ENCODE data around the gene SHISA9.
A peak's percentile ranks its signal among the peaks of the same experiment; 100 is the strongest.

Gene SHISA9

DNA sequence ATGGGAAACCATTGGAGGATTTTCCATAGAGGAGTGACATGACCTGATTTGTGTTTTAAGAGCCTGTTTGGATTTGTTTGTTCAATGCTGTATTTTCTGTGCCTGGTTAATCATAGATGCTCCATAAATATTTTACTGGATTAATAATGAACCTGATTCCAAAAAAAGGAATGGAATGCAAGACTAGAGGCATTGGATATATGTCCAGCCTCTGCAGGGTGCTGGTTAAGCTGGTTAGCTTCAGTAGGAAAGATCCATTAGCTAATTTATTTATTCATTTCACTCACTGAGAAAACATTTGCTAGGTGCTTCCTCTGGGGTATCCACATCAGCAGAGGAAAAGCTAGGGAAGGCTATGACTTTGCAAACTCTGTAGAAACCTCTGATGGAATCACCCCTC is 57.7 kb downstream of the SHISA9 start:
- DNase-seq: no peak

DNA sequence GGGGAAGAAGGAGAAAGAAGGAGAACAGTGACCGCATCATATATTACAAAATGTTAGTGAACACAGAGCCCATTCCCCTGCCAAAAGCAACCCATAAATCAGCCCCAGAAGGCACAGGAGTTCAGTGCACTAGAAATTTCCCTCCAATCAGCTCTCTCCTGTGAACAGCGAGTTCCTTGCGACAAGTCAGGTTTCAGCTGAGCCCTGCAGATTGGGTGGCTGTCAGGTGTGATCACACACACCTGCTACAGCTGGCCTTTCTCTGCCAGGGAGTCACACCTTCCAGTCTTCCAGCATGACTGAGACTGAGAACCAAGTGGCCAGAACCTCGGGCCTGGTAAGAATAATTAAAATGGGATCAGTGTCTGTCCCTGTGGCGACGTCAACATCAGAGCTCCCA is 60.2 kb downstream of the SHISA9 start:
- DNase-seq: no peak

DNA sequence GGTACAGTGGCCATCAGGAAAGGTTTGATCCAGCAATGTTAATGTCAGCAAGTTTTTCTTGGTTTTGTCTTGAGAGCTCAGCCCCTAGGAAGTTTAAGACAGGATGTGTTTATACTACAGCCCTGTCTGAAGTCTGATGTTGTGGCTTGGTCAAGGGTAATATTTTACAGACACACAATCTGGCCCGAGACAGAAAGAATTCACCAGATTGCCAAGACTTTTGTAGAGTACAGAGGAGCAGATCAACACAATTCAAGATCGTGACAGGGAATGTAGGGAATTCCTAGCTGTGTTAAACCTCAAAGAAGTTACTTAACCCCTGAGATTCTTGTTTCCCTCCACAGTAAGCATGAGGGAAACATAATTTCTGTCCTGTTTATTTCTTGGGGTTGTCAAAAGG is 63.1 kb downstream of the SHISA9 start:
- no peak for DNase-seq

DNA sequence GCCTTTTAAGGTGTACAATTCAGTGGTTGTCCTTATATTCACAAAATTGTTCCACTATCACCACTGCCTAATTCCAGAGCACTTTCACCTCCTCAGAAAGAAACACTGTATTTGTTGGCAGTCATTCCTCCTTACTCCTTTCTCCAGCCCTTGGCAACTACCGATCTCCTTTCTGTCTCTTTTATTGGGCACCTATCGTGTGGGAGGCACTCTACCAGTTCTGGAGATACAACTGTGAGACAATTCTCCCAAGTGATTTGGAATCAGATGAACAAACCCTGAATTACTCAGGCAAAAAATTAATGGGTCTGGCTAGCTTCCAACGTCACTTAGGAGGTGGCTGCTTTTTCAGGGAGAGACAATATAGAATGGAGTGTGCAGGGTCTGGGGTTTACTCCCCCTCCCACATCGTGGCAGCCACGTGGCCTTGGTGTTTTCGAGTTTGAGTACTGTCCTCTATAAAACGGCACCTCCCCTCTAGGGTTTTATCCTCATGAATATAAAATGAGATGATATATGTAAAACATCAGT is 63.9 kb downstream of the SHISA9 start:
- DNase-seq: peak; percentile 19

DNA sequence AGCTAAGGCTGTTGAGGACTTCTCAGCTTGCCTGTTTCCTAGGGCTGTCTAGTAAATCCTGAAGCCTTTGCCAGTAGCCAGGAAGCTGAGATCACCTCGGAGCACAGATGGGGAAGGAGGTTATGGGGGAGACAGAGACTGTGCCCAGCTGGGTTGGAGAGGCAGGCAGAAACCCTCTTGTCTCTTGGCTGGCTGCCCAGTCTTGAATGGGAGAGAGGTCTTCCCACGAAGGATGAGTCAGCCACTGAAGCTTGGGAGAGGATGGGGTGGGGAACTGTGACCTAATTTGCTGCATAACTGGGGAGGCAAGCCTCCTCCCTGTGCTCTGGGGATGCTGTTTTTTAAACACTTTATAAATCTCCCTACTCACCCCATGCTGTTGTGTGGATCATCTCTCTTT is 69.8 kb downstream of the SHISA9 start:
- DNase-seq: peak; percentile 87

DNA sequence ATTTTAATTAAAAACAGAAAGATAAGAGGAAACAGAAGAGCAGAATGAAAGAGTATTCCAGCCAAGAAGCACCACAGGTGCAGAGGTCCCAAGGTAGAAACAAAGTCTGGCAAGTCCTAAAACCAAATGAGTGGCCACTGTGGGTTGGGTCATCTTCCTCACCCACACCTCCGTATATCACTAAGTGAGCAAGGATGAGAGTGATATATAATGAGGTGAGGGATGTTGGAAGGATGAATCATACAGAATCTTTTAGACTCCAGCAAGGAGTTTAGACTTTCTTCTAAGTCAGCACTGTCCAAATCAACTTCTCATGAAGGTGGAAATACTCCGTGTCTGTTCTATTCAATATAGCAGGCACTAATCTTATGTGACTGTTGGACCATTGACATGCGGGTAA is 70.8 kb downstream of the SHISA9 start:
- no peak for DNase-seq

DNA sequence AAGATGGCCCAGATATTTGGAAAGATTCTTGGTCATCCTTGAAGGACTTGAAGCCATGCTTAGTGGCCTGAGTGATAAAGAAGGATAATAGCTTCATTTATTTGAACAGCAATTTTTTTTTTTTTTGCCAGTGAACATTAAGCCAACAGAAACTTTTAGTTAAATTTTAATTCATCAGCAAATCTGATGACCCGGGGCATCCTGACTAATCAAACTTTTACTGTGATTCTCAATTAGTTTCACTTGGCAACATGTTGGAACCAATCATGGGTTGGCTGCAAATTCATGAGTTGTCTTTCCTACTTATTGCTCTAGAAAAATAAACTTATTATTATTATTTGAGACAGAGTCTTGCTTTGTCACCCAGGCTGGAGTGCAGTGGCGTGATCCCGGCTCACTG is 74.4 kb downstream of the SHISA9 start:
- DNase-seq: no peak

DNA sequence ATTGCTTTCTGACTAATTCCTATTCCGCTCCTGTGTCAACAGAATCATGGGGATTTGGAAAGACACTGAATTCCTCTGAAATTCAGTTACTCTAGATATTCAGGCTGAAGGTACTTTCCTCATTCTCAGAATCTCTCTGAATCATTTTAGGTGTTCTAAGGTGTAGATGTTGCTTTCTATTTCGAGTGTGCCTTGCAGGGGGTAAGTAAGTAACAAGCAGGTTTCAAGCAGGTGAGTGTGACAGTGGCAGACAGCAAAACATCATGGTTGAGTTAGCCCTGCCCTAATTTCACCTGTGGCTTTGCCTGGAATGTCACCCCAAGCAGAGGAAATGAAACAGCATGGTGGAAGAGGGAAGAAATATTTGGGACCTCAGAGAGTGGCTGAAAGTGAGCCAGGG is 75.1 kb downstream of the SHISA9 start:
- no peak for DNase-seq

DNA sequence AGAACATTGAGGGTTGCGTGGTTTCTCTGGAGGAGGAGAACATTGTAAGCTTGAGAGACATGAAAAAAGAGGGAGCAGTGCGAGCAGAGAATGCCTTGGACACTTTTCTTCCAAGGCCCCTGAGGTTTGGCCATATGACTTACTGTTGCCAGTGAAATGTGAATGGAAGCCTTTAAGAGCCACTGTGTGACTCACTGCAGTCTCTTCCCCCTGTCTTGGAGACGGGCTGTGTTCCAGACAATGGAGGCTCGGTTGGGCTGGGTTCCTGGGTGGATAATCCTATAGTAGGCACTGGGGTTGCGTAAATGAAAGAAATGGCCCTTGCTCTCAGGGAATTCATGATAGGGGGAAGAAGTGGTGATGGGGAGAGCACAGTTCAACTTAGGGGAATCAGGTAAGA is 75.5 kb downstream of the SHISA9 start:
- no peak for DNase-seq

DNA sequence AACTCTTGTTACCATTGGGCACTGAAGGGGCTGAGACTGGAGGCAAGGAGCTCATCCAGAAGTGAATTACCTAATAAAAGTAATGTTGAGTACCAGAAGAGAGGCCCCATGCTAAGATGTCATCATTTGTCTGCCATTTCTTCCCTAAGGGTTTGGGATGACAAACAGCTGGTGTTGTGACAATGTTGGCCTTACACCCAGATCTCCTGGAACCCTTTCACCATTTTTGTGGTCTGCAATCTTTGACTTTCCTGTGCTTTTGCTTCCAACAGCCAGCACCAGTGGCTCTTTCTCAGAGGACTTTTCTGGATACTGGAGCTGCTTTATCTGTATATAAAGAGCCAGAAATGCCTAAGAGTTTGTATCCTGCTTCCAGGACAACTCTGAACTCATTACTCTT is 84.1 kb downstream of the SHISA9 start:
- no peak for DNase-seq

DNA sequence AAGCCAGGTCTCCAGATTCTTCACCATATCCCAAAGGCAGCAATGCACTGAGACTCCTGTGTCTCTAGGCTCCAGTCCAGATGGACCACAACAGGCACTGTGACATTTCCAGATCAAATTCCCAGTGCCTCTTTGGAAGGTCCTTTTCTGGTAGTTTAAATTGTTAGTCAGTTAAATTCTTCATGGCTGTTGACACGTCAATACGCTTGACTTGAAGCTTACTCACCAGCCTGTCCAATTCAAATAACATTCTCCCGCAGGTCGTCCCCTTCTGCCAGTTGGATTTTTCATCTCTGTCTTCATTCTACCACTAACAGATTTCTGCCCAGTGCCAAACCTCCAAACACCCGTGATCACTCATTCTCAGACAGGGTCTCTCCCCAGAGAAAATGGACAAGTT is 86.7 kb downstream of the SHISA9 start:
- DNase-seq: no peak

DNA sequence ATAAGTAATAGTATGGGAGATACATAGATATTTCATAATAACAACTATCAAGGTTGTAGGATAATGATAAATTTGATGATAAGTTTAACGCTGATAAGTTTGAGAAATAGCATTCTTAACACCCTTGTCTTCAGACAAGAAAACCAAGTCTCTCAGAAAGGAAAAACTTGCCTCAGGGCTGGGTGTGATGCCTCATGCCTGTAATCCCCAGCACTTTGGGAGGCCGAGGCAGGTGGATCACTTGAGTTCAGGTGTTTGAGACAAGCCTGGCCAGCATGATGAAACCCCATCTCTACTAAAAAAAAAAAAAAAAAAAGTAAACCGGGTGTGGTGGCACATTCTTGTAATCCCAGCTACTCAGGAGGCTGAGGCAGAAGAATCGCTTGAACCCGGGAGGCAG is 90.7 kb downstream of the SHISA9 start:
- DNase-seq: no peak

DNA sequence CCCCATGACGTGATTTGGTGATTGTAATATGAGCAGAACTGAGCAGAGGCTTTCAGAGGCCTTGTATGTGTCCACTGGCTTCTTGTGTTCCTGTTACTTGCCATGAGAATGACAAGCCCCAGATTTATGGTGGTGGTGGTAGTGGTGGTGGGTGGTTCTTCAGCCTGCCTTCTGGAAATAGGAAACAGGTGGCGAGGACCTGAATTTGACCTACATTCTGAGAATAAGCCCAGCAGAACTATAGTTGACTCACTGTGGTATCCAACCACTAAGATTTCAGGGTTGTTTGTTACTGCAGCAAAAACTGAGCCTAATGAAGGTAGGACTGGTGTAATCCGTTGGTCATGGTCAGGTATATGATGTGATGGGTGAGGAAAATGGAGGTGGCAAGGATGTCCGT is 93.0 kb downstream of the SHISA9 start:
- no peak for DNase-seq

DNA sequence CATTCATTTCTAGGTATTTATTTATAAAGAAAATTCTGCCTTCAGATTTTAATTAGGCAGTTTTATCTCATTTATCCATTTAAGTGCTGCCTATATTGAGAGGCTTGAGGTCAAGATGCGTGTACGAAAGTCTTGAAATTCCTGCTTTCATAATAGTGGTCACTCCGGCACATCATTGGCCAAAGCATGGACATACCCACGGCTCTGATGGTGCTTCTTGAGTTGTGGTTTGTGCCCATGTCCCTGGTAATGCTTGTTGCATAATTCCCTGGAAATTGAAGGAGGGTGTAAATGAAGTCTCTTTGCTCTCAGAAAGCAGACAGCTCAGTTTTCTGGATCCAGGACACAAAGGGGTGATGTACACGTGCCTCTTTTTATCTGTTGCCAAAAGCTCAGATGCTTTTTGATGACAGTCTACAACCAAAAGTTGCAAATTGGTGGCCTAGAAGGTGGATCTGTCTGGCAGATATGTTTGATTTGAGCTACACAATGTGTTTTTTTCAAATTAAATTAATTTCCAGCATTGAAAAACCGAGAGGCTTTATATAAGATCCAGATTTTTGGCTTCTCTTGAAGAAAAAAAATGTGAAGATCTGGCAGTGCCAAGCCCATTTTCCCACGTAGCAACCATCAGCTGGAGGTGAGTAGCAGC is 94.4 kb downstream of the SHISA9 start:
- no peak for DNase-seq

DNA sequence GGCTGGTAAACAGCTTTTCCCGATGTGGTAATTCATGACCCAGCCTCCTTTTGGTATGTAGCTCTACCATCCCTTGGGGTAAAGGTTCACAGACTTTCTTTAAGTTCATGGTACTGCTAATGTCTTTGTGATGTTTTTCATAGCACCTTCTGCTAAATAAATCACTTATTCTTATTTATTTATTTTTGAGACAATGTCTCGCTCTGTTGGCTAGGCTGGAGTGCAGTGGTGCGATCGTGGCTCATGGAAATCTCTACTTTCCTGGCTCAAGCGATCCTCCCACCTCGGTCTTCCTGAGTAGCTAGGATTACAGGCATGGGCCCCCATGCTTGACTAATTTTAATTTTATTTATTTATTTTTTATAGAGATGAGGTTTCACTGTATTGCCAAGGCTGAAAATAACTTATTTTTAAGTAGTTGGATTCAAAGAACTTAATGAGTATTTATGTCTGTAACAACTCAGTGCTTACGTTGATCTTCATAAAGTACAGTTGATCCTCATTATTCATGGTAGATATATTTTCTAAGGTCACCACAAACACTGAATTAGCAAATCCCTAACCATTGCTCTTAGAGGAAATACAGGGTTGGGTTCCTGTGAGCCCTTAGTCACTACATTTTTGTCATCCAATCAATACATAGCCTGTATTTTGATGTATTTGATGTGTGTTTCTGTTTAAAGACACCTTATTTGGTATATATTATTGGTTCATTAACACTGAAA is 97.1 kb downstream of the SHISA9 start:
- no peak for DNase-seq

DNA sequence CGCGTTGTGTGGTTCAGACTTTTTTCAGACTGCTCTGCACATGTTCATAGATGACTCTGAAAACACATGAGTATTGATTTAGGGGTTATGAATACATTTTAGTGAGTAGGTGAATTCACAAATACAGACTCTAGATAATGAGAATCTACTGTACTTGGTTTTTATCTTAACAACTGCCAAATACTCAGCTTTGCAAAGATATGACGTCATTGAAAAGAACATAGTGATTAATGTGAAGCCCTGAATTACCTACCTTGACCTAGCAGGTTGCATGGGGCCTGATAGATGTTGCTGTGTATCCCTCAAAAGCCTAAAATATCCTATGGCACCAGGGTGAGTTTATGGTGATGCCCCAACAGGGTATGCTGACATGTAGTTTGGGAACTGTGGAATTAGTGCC is 98.0 kb downstream of the SHISA9 start:
- DNase-seq: no peak

DNA sequence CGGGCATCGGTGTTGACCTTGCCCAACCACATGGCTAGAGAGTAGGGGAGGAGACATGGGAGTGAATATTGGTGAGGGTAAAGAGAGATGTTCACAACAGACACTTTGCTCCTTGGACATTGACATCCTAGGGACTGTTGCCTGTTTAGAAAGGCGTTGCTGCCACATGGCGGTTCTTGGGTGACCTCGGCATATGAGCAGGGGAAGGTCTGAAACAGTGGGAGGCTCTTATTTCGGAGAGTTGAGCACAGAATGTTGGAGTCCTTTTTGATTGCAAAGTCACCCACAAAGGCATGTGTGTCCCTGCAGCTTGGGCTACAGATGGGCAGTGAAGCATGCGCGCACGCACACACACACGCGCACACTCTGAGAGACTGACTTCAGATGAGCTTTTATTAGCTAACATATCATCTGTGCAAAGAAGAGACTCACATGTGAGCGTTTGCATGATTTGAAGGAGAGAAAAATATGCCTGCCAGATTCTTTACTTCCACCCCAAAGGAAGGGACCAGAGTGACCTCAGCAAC is 104.4 kb downstream of the SHISA9 start:
- no peak for DNase-seq

DNA sequence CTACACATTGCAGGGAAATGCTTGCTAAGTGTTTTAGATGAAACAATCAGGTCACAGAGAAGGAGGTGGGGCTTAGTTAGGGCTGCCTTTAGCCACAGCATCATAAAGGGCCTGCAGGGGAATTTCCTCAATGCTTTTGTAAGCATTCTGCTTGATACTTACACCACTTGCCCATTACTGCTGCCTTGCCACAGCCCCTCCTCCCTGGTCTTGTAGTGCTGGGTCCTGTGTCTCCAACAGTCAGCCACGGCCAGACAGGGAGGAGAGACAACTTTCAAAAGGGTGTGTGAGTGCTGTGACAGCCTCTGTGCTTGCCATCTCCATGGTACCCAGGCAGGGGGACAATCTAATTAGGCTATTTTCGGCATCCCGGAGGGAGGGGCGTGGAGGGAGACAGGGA is 111.2 kb downstream of the SHISA9 start:
- DNase-seq: no peak

DNA sequence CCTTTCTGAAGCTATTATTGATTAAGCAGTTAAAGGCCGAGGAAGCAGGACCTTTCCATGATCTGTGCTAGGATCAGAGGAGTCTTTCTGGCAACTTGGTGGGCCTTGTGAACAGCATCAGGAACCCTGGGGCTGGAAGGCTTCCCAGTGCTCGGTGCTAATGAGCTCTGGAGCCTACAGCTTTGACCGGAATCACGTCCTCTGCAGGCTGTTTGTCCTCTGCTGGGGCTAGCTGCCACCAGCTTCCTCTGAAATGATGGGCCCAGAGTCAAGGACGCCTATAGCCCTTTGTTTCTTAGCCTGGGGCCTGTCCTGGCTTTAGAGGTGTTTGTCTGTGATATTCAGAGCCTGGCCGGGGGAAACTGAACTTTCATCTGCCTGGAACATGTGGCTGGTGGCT is 111.6 kb downstream of the SHISA9 start:
- no peak for DNase-seq

DNA sequence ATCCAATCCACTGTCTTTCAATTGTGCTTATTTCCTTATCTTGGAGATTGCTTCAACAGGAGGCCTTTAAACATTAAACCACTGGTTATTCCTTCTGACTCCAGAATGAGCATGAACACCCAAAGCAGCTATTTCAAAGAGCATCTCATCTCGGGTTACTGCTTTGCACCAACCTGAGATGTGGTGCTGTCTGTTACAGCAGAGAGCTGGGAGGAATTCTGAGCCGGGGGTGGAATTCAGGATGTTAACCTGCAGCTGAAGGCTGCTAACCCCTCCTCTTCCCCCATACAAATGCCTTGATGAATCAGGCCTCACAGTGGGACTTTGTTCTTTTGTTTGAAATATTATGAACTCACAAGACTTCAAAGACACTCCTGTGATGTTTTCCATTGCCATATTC is 113.1 kb downstream of the SHISA9 start:
- DNase-seq: no peak

DNA sequence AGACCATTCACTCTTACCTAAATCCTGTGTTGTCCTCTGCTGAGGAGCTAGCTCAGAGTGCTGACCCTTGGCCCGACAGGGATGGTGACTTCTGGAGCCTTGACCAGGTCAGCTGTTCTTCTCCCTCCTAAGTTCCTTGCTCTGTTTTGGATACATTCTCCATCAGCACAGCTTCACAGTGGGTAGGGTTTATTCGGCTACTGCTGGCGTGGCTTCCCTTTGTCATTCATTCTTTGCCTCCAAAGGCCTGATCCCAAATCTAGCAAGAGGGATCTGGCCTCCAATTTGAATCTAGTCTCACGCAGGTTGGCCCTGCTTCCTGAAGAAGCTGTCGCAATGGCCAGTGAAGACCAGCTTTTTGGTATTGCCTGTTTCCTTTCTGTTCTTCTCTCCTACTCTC is 116.6 kb downstream of the SHISA9 start:
- DNase-seq: no peak

DNA sequence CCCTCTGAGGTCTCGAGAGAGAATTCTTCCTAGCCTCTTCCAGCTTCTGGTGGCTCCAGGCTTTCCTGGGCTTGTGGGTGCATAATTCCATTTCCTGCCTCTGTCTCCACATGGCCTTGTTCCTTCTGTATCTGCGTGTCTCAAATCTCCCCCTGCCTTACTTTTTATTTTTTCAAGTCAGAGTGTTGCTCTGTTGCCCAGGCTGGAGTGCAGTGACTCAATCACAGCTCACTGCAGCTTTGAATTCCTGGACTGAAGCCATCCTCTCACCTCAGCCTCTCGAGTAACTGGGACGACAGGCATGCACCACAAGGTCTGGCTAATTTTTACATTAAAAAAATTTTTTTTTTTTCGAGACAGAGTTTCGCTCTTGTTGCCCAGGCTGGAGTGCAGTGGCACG is 120.6 kb downstream of the SHISA9 start:
- no peak for DNase-seq

DNA sequence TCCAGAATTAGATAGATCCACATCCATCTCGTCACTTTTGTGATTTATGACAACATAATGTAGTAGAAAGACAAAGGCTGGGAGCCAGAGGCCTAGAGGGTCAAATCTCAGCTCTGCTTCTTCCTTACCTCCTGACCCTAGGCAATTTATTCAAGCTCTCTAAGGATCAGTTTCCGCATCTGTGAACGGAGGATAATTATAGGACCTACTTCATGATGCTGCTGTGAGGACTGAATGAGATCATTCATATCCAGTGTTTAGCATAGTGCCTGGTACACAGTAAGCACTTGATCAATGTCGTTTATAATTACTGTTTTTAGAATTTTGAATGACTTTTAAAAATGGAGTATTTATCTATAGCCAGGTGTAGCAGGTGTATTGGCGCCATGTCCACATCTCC is 128.4 kb downstream of the SHISA9 start:
- DNase-seq: no peak

DNA sequence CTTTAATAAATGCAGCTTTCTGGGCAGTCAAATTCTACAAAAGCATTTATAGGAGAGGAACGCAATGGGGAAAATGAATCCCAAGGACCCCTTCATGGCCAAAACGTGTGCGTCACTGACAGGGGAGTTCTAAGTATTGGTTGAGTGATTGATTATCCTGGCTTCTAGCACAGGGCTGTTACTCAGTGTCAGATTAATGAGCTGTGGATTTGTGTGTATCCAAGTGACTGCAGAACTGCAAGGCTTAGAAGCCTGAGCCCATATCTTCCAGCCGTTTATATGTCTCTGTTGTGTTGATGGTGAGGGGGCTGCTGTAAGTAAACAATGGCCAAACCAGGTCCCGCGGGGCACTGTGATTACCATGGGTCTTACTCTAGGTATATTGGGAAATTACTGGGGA is 129.4 kb downstream of the SHISA9 start:
- no peak for DNase-seq

DNA sequence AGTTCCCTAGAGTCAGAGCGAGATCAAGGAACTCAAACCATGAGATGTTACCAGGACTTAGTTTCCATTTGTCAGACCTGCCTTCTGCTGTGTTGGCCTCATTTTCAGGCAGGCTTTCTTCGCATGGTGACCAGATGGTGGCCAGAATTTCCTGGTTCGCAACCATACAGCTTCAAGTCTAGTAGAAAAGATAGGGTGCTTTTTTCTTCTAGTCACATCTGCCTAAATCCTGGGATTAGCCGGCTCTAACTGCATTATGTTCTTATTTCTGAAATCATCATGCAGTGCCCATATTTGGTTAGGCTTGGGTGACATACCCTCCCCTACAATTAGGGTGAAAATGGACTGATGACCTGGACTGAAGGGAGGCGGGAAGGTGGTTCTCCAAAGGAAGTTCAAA is 131.5 kb downstream of the SHISA9 start:
- no peak for DNase-seq

Data from NCI-H1436 (cell line).